Measurements from ENCODE around the gene NLRX1. TPM values are rescaled to one million over a fixed set of nuclear protein-coding genes. Genes with fewer than 3 reads are reported as not detected.

The NLRX1 gene
- polyA plus RNA-seq, 1 of the 3 experiments (the other 2 are of a cell fraction) = 13.7 TPM

- 71% methylated on average over 11 of the region's 11 CpGs for WGBS (ENCODE audit: low lambda C conversion rate)
- POLR2A ChIA-PET = no interaction called here
- Histone ChIP-seq H3F3A (replicated peaks; ENCODE audit: insufficient read depth) (peaks cover 2% of the 10 kb centered on the region), H3K9ac (peak overlapping the region; percentile 95), H3K4me1 (ENCODE audit: control insufficient read depth in 1 of 2, insufficient read depth in 2 of 2, low read depth in 1 of 2, low read length in 1 of 2) (peaks cover 5 to 7% of the 10 kb centered on the region in 2 experiments; a peak in 3 of 4 replicates), H3K79me2 (ENCODE audit: insufficient read depth) (peaks cover 63% of the 10 kb centered on the region), H3K9me2 (no peaks in the 10 kb centered on the region), H4K20me1 (ENCODE audit: insufficient read depth) (peaks cover 44% of the 10 kb centered on the region), H3K9me3 (no peaks in the 10 kb centered on the region), H3K4me2 (peak overlapping the region; percentile 85), H2AFZ (ENCODE audit: low read depth) (no peak overlapping the region), H3K36me3 (replicated peaks in 1 of 2; ENCODE audit: control insufficient read depth in 1 of 2, insufficient read depth in 2 of 2, low read length in 1 of 2) (peaks cover 0 to 5% of the 10 kb centered on the region in 2 experiments), H3K27ac (ENCODE audit: low read depth in 2 of 2, low read length in 1 of 2) (peak overlapping the region in 1 of 2 experiments; percentile 66; a peak in 2 of 4 replicates), H3K4me3 (ENCODE audit: low read depth in 2 of 2, low read length in 1 of 2) (peak overlapping the region; percentile 78 to 99), H3K27me3 (ENCODE audit: insufficient read depth) (no peaks in the 10 kb centered on the region)
- DNase-seq = no peak
- CTCF ChIA-PET = interaction anchor here (1.5 to 4.4 kb wide), 8 partner anchors 11 to 268 kb away, joined by 3 to 33 read pairs (median 16); partner anchors contain the start of genes DPAGT1 and MCAM
- no peak for TF ChIP-seq TEAD4 (IDR thresholded peaks at IDR 0.05; ENCODE audit: borderline replicate concordance, insufficient read depth)
- no peak for TF ChIP-seq EZH2phosphoT487 (IDR thresholded peaks at IDR 0.05; ENCODE audit: borderline replicate concordance, low read depth)
- no peak for TF ChIP-seq JUND (IDR thresholded peaks at IDR 0.05)
- peak; percentile 31; the same call in 1 of the 2 replicates for TF ChIP-seq FOXM1 (IDR thresholded peaks at IDR 0.05; ENCODE audit: low read depth)
- no peak for TF ChIP-seq RXRA (IDR thresholded peaks at IDR 0.05; ENCODE audit: borderline replicate concordance, low read depth)
- TF ChIP-seq FOXJ3 (CRISPR knock-in tag; IDR thresholded peaks at IDR 0.05) = no peak
- no peak; the same call in 1 of the 2 replicates for TF ChIP-seq RCOR1 (IDR thresholded peaks at IDR 0.05; ENCODE audit: low read length)
- no peak for TF ChIP-seq TAF1 (IDR thresholded peaks at IDR 0.05; ENCODE audit: borderline replicate concordance, low read depth, low read length)
These were observed 39.0 kb downstream of the NLRX1 start for GRCh38 chr11:119207415-119207960.

- CTCF ChIA-PET = interaction anchor here (0.6 to 2.1 kb wide), 5 partner anchors 10 to 131 kb away, joined by 3 to 8 read pairs (median 5); no protein-coding TSS in a partner anchor
- no peak overlapping the region for H2AFZ ChIP-seq (ENCODE audit: low read depth)
- peaks cover 54% of the 10 kb centered on the region for H4K20me1 ChIP-seq (ENCODE audit: insufficient read depth)
- H3K27me3 ChIP-seq (ENCODE audit: insufficient read depth) = no peaks in the 10 kb centered on the region
- TF ChIP-seq EP300 (IDR thresholded peaks at IDR 0.05; ENCODE audit: borderline replicate concordance in 1 of 2, low read depth in 1 of 2, low read length in 1 of 2) (no peak), NRF1 (IDR thresholded peaks at IDR 0.05; ENCODE audit: low read depth, low read length) (no peak), CHD2 (IDR thresholded peaks at IDR 0.05; ENCODE audit: low read length, partially characterized antibody) (no peak), TAF1 (IDR thresholded peaks at IDR 0.05; ENCODE audit: borderline replicate concordance, low read depth, low read length) (no peak), SMC3 (IDR thresholded peaks at IDR 0.05; ENCODE audit: low read depth, low read length) (no peak), USF2 (IDR thresholded peaks at IDR 0.05; ENCODE audit: borderline replicate concordance, low read depth, low read length) (no peak), RXRA (IDR thresholded peaks at IDR 0.05; ENCODE audit: borderline replicate concordance, low read depth) (no peak), TEAD4 (IDR thresholded peaks at IDR 0.05; ENCODE audit: borderline replicate concordance, insufficient read depth) (no peak), ZBTB33 (IDR thresholded peaks at IDR 0.05; ENCODE audit: borderline replicate concordance, low read depth) (no peak), GABPA (IDR thresholded peaks at IDR 0.05; ENCODE audit: low read depth) (no peak), REST (IDR thresholded peaks at IDR 0.05; ENCODE audit: low read depth, low read length) (no peak)
- 93% methylated on average over 7 of the region's 7 CpGs for WGBS (ENCODE audit: low lambda C conversion rate)
- H3K9me2 ChIP-seq = no peaks in the 10 kb centered on the region
- no peak overlapping the region for H3K27ac ChIP-seq (ENCODE audit: low read depth in 2 of 2, low read length in 1 of 2)
- H3F3A ChIP-seq (replicated peaks; ENCODE audit: insufficient read depth) = peaks cover 2% of the 10 kb centered on the region
- no peak overlapping the region for H3K4me3 ChIP-seq (ENCODE audit: low read depth in 2 of 2, low read length in 1 of 2)
- H3K4me2 ChIP-seq = no peak overlapping the region
- no peak overlapping the region for H3K9ac ChIP-seq
- POLR2A ChIA-PET = no interaction called here
- peaks cover 5 to 7% of the 10 kb centered on the region in 2 experiments; a peak in 3 of 4 replicates for H3K4me1 ChIP-seq (ENCODE audit: control insufficient read depth in 1 of 2, insufficient read depth in 2 of 2, low read depth in 1 of 2, low read length in 1 of 2)
- H3K9me3 ChIP-seq = no peaks in the 10 kb centered on the region
- H3K79me2 ChIP-seq (ENCODE audit: insufficient read depth) = peaks cover 80% of the 10 kb centered on the region
- DNase-seq = no peak
- peaks cover 0 to 5% of the 10 kb centered on the region in 2 experiments for H3K36me3 ChIP-seq (replicated peaks in 1 of 2; ENCODE audit: control insufficient read depth in 1 of 2, insufficient read depth in 2 of 2, low read length in 1 of 2)
These were observed 40.7 kb downstream of the NLRX1 start for GRCh38 chr11:119209186-119209585.
